Prostate gland (tissue), 2 donors: ENCODE data around the gene ZNF385B.

Source experiments
- CTCF ChIP-seq, 4 experiments: fragments of 200-600 bp in 2 of 4; fragments of 450-650 bp in 2 of 4; sonication (generic) in 2 of 4; IDR thresholded peaks; 1 replicate in 3 of 4; 2 replicates in 1 of 4; pipeline ENCODE4 v1.5.1; 2016 to 2019; ENCODE audit warnings: antibody characterized with exemption in 4 of 4, mild to moderate bottlenecking in 2 of 4, moderate library complexity in 2 of 4
- POLR2A ChIP-seq: fragments of 450-650 bp; IDR thresholded peaks from one replicate; pipeline ENCODE4 v1.6.1; 2016; ENCODE audit warnings: antibody characterized with exemption, mild to moderate bottlenecking
- POLR2AphosphoS5 ChIP-seq: sonication (generic); formaldehyde crosslinking; IDR thresholded peaks from one replicate; pipeline ENCODE4 v1.6.1; 2017; ENCODE audit warnings: antibody characterized with exemption

- no peak for TF ChIP-seq CTCF (IDR thresholded peaks at IDR 0.05)
- TF ChIP-seq POLR2A = no peak
- no peak for TF ChIP-seq POLR2AphosphoS5
Observed at GRCh38 chr2:179650420-179650819, 211.0 kb downstream of the ZNF385B start.
